HepG2 (cell line): ENCODE data around the gene TEKT3. TPM values are rescaled to one million over a fixed set of nuclear protein-coding genes. Genes with fewer than 3 reads are reported as not detected.

Experiments
- CBX2 ChIP-seq, 2 experiments: fragments of 200-600 bp in 1 of 2; sonication (generic); formaldehyde crosslinking in 1 of 2; IDR thresholded peaks; 2 replicates each; pipeline versions ENCODE4 v1.7.0 to v1.8.1; 2018 to 2022; ENCODE audit warnings: low read depth in 2 of 2, low read length in 1 of 2, mild to moderate bottlenecking in 1 of 2, missing genetic modification reagents in 1 of 2
- EED ChIP-seq: sonication (generic); formaldehyde crosslinking; IDR thresholded peaks from 2 replicates; pipeline ENCODE4 v1.5.0; 2020; ENCODE audit warnings: mild to moderate bottlenecking, missing genetic modification reagents
- HMGA1 ChIP-seq: sonication (generic); formaldehyde crosslinking; conservative IDR thresholded peaks from 2 replicates; pipeline ENCODE4 v1.4.0; 2020; ENCODE audit warnings: missing genetic modification reagents
- MED1 ChIP-seq: sonication (generic); formaldehyde crosslinking; IDR thresholded peaks from 2 replicates; pipeline ENCODE4 v1.4.0; 2020; ENCODE audit warnings: missing genetic modification reagents
- PITX1 ChIP-seq: sonication (generic); formaldehyde crosslinking; IDR thresholded peaks from 2 replicates; pipeline ENCODE4 v1.5.1; 2020; ENCODE audit warnings: mild to moderate bottlenecking, missing genetic modification reagents
- SP1 ChIP-seq, 2 experiments: fragments of 450-650 bp in 1 of 2; sonication (generic) in 1 of 2; formaldehyde crosslinking in 1 of 2; IDR thresholded peaks; 2 replicates each; pipeline versions ENCODE4 v1.4.0 to v1.6.1; 2016 to 2020; ENCODE audit warnings: missing genetic modification reagents in 1 of 2
- SRSF9 ChIP-seq: fragments of 200-400 bp; formaldehyde crosslinking; IDR thresholded peaks from 2 replicates; pipeline ENCODE4 v1.6.1; 2018; ENCODE audit warnings: borderline replicate concordance, mild to moderate bottlenecking, low read depth, low read length; ENCODE audit not compliant: insufficient read depth, poor library complexity, severe bottlenecking
- TAF1 ChIP-seq: sonication (generic); formaldehyde crosslinking; IDR thresholded peaks from 2 replicates; pipeline ENCODE4 v1.4.0; 2020; ENCODE audit warnings: missing genetic modification reagents
- TBL1XR1 ChIP-seq: fragments of 150-350 bp; IDR thresholded peaks from 2 replicates; pipeline ENCODE4 v1.6.1; 2014; ENCODE audit warnings: borderline replicate concordance, low read length; ENCODE audit not compliant: partially characterized antibody
- ZMYM3 ChIP-seq: sonication (generic); formaldehyde crosslinking; IDR thresholded peaks from 2 replicates; pipeline ENCODE4 v1.5.1; 2020; ENCODE audit warnings: mild to moderate bottlenecking, missing genetic modification reagents
- ZNF225 ChIP-seq: sonication (generic); formaldehyde crosslinking; IDR thresholded peaks from 2 replicates; pipeline ENCODE4 v1.4.0; 2020; ENCODE audit warnings: mild to moderate bottlenecking, missing genetic modification reagents
- ZNF782 ChIP-seq: sonication (generic); formaldehyde crosslinking; IDR thresholded peaks from 2 replicates; pipeline ENCODE4 v1.4.0; 2020; ENCODE audit warnings: missing genetic modification reagents, mild to moderate bottlenecking, borderline replicate concordance
- ZNF891 ChIP-seq: sonication (generic); formaldehyde crosslinking; IDR thresholded peaks from 2 replicates; pipeline ENCODE4 v1.5.0; 2020; ENCODE audit warnings: mild to moderate bottlenecking, missing genetic modification reagents
- polyA plus RNA-seq, 8 experiments: library from polyadenylated mRNA; depleted of rRNA in 3 of 8; stranded (reverse) in 7 of 8; unstranded in 1 of 8; fragments of >200 nt; fragmentation: Illumina TruSeq in 4 of 8; extraction: Trizol in 4 of 8; gene quantifications; 2 replicates each; pipeline versions ENCODE4 v1.2.1 to v1.2.3, GENCODE V29; 2011 to 2016; ENCODE audit warnings: low read depth in 4 of 8, missing spikeins in 1 of 8, mixed read lengths in 1 of 8; ENCODE audit not compliant: insufficient read depth in 1 of 8
- total RNA-seq, 5 experiments: library from RNA; depleted of rRNA; stranded (reverse); fragments of >200 nt; fragmentation: Illumina TruSeq; extraction: Trizol; gene quantifications; 2 replicates each; pipeline ENCODE4 v1.2.3, GENCODE V29; 2016; ENCODE audit warnings: low read depth in 1 of 5
- TF ChIP-seq, protein P1 (sequence below): sonication (generic); formaldehyde crosslinking; IDR thresholded peaks from 2 replicates; pipeline ENCODE4 v1.4.0; 2020; ENCODE audit warnings: low read depth, missing genetic modification reagents
- TF ChIP-seq, protein P2 (sequence below): sonication (generic); formaldehyde crosslinking; IDR thresholded peaks from 2 replicates; pipeline ENCODE4 v1.4.0; 2020; ENCODE audit warnings: missing genetic modification reagents
- TF ChIP-seq, protein P3 (sequence below): sonication (generic); formaldehyde crosslinking; IDR thresholded peaks from 2 replicates; pipeline ENCODE4 v1.9.0; 2022; ENCODE audit warnings: missing genetic modification reagents, mild to moderate bottlenecking, borderline replicate concordance
- TF ChIP-seq, protein P4 (sequence below): sonication (generic); formaldehyde crosslinking; IDR thresholded peaks from 2 replicates; pipeline ENCODE4 v1.4.0; 2020; ENCODE audit warnings: low read depth, mild to moderate bottlenecking, missing genetic modification reagents

TEKT3 gene
- total and polyA plus RNA-seq, 2 of the 13 experiments (the other 11 are each of a cell fraction or from before 2014, with no cell fraction given): 0.58 to 0.82 TPM

DNA sequence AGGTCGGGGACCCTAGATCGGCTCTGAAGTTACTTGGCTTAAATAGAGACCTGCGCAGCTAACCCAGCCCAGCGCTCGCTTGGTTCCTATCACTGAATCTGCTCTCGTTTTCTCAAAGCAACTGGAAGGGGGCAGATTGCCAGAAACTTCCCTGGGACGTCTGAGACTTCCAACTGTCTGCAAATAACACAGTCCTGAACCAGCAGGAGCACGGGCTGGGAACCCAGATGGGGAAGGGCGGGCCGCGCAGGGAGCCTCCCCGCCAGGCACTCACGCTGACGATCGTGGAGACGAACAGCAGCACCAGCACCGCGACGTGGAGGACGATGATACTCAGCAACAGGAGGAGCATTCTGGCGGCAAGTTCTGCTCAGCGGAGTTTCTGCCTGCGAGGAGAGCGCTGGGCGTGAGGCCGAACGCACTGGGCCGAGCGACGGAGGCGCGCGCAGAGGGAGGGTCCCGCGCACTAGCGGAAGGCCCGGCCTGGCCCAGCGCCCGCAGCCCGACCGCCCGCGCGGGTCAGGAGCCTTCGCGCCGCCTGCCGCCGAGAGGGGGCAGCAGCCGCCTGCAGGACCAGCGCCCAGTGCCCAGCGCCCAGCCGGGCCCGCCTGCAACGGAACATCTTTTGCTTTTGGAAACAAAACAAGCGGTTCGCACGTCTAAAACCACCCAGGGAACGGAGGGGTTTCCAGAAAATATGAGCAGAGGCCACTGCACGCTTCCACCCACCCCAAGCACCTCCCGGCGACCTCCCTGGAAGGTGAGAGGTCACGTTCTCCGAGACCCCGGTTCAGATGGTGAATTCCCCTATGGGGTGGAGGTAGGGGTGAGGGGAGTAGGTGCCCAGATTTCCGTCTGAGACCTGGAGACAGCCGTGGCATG is 80.8 kb downstream of the TEKT3 start (continued):
- peak; percentile 48; the same call in 1 of the 2 replicates for TF ChIP-seq TAF1 (CRISPR knock-in tag)
- TF ChIP-seq, protein P1, sequence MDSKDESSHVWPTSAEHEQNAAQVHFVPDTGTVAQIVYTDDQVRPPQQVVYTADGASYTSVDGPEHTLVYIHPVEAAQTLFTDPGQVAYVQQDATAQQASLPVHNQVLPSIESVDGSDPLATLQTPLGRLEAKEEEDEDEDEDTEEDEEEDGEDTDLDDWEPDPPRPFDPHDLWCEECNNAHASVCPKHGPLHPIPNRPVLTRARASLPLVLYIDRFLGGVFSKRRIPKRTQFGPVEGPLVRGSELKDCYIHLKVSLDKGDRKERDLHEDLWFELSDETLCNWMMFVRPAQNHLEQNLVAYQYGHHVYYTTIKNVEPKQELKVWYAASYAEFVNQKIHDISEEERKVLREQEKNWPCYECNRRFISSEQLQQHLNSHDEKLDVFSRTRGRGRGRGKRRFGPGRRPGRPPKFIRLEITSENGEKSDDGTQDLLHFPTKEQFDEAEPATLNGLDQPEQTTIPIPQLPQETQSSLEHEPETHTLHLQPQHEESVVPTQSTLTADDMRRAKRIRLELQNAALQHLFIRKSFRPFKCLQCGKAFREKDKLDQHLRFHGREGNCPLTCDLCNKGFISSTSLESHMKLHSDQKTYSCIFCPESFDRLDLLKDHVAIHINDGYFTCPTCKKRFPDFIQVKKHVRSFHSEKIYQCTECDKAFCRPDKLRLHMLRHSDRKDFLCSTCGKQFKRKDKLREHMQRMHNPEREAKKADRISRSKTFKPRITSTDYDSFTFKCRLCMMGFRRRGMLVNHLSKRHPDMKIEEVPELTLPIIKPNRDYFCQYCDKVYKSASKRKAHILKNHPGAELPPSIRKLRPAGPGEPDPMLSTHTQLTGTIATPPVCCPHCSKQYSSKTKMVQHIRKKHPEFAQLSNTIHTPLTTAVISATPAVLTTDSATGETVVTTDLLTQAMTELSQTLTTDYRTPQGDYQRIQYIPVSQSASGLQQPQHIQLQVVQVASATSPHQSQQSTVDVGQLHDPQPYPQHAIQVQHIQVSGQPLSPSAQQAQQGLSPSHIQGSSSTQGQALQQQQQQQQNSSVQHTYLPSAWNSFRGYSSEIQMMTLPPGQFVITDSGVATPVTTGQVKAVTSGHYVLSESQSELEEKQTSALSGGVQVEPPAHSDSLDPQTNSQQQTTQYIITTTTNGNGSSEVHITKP: no peak
- TF ChIP-seq TBL1XR1: no peak
- TF ChIP-seq HMGA1 (CRISPR knock-in tag): no peak
- TF ChIP-seq CBX2 (IDR thresholded peaks at IDR 0.05; ENCODE audit: low read depth, low read length): no peak
- TF ChIP-seq CBX2 (CRISPR knock-in tag; IDR thresholded peaks at IDR 0.05; ENCODE audit: low read depth): no peak
- no peak; the same call in 1 of the 2 replicates for TF ChIP-seq ZNF782
- no peak for TF ChIP-seq PITX1 (CRISPR knock-in tag)
- TF ChIP-seq MED1 (CRISPR knock-in tag): no peak; the same call in 1 of the 2 replicates
- TF ChIP-seq SP1 (IDR thresholded peaks at IDR 0.05): no peak
- no peak for TF ChIP-seq SP1 (CRISPR knock-in tag; IDR thresholded peaks at IDR 0.05)
- TF ChIP-seq EED: no peak
- no peak for TF ChIP-seq ZNF891 (CRISPR knock-in tag)
- peak; percentile 24; the same call in 1 of the 2 replicates for TF ChIP-seq ZNF225 (CRISPR knock-in tag)
- no peak for TF ChIP-seq ZMYM3 (CRISPR knock-in tag)
- TF ChIP-seq, protein P2, sequence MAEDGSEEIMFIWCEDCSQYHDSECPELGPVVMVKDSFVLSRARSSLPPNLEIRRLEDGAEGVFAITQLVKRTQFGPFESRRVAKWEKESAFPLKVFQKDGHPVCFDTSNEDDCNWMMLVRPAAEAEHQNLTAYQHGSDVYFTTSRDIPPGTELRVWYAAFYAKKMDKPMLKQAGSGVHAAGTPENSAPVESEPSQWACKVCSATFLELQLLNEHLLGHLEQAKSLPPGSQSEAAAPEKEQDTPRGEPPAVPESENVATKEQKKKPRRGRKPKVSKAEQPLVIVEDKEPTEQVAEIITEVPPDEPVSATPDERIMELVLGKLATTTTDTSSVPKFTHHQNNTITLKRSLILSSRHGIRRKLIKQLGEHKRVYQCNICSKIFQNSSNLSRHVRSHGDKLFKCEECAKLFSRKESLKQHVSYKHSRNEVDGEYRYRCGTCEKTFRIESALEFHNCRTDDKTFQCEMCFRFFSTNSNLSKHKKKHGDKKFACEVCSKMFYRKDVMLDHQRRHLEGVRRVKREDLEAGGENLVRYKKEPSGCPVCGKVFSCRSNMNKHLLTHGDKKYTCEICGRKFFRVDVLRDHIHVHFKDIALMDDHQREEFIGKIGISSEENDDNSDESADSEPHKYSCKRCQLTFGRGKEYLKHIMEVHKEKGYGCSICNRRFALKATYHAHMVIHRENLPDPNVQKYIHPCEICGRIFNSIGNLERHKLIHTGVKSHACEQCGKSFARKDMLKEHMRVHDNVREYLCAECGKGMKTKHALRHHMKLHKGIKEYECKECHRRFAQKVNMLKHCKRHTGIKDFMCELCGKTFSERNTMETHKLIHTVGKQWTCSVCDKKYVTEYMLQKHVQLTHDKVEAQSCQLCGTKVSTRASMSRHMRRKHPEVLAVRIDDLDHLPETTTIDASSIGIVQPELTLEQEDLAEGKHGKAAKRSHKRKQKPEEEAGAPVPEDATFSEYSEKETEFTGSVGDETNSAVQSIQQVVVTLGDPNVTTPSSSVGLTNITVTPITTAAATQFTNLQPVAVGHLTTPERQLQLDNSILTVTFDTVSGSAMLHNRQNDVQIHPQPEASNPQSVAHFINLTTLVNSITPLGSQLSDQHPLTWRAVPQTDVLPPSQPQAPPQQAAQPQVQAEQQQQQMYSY: no peak
- no peak for TF ChIP-seq SRSF9
- TF ChIP-seq, protein P3, sequence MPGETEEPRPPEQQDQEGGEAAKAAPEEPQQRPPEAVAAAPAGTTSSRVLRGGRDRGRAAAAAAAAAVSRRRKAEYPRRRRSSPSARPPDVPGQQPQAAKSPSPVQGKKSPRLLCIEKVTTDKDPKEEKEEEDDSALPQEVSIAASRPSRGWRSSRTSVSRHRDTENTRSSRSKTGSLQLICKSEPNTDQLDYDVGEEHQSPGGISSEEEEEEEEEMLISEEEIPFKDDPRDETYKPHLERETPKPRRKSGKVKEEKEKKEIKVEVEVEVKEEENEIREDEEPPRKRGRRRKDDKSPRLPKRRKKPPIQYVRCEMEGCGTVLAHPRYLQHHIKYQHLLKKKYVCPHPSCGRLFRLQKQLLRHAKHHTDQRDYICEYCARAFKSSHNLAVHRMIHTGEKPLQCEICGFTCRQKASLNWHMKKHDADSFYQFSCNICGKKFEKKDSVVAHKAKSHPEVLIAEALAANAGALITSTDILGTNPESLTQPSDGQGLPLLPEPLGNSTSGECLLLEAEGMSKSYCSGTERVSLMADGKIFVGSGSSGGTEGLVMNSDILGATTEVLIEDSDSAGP (CRISPR knock-in tag): peak; percentile 50; the same call in 1 of the 2 replicates
- TF ChIP-seq, protein P4, sequence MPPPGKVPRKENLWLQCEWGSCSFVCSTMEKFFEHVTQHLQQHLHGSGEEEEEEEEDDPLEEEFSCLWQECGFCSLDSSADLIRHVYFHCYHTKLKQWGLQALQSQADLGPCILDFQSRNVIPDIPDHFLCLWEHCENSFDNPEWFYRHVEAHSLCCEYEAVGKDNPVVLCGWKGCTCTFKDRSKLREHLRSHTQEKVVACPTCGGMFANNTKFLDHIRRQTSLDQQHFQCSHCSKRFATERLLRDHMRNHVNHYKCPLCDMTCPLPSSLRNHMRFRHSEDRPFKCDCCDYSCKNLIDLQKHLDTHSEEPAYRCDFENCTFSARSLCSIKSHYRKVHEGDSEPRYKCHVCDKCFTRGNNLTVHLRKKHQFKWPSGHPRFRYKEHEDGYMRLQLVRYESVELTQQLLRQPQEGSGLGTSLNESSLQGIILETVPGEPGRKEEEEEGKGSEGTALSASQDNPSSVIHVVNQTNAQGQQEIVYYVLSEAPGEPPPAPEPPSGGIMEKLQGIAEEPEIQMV (CRISPR knock-in tag): no peak; the same call in 1 of the 2 replicates
